HepG2 (cell line): ENCODE measurements around the gene NSL1. TPM values are rescaled to one million over a fixed set of nuclear protein-coding genes. Genes with fewer than 3 reads are reported as not detected.

Source experiments
- ATAC-seq: fragments of 200-7000 bp; cut with Tn5 transposase; 3 replicates; pipeline ENCODE4 v1.9.1; 2020; ENCODE audit warnings: mild to moderate bottlenecking, moderate library complexity
- BruUV-seq: library from RNA; stranded (reverse); fragments of 400-500 nt; replicated peaks from 2 replicates; lab custom pipeline; 2021; lab: Mats Ljungman, UMichigan
- CTCF ChIA-PET: fragments of 300-600 bp; formaldehyde crosslinking; extraction: SDS; loops from one replicate; lab custom pipeline; 2021; ENCODE audit warnings: low total read pairs, inconsistent platforms, low intra/inter-chr PET ratio; lab: Yijun Ruan, JAX
- POLR2A ChIA-PET: fragments of 350-600 bp; sonication (Branson Sonifier 250); formaldehyde crosslinking; loops from one replicate; lab custom pipeline; 2020; ENCODE audit warnings: antibody characterized with exemption, inconsistent platforms; lab: Yijun Ruan, JAX
- DNase-seq: peaks from one replicate; pipeline ENCODE4 v3.0.0-alpha.2; 2015; ENCODE audit warnings: low spot score
- FAIRE-seq: peaks from 3 replicates; lab custom pipeline; 2011; peaks lifted over from hg19 to GRCh38; lab: Jason Lieb, UNC
- H2AFZ ChIP-seq: one replicate; pipeline ENCODE4 v1.6.1; 2011; ENCODE audit warnings: low read length, inconsistent platforms
- H3K27ac ChIP-seq: fragments of 300-600 bp; 3 replicates; pipeline ENCODE4 v1.8.0; 2011; ENCODE audit warnings: mixed run types, mild to moderate bottlenecking, mixed read lengths, low read length, inconsistent platforms; ENCODE audit not compliant: insufficient read depth; ENCODE audit errors: extremely low read length
- H3K27me3 ChIP-seq, 2 experiments: fragments of 200-600 bp in 1 of 2; 2 replicates in 1 of 2; 3 replicates in 1 of 2; pipeline versions ENCODE4 v1.6.0 to v1.8.0; 2011; ENCODE audit warnings: low read length in 2 of 2, mild to moderate bottlenecking in 2 of 2, moderate library complexity in 2 of 2, inconsistent platforms in 1 of 2; ENCODE audit not compliant: insufficient read depth in 2 of 2, control insufficient read depth in 1 of 2
- H3K36me3 ChIP-seq, 2 experiments: fragments of 200-600 bp in 1 of 2; replicated peaks in 1 of 2; 2 replicates in 1 of 2; 3 replicates in 1 of 2; pipeline versions ENCODE4 v1.5.1 to v1.8.0; 2011; ENCODE audit warnings: low read length in 2 of 2, inconsistent platforms in 1 of 2; ENCODE audit not compliant: insufficient read depth in 2 of 2, control insufficient read depth in 1 of 2
- H3K4me1 ChIP-seq: 2 replicates; pipeline ENCODE4 v1.5.1; 2012; ENCODE audit warnings: low read length, inconsistent platforms; ENCODE audit not compliant: insufficient read depth
- H3K4me2 ChIP-seq: 2 replicates; pipeline ENCODE4 v1.6.0; 2011; ENCODE audit warnings: low read depth, low read length, inconsistent platforms
- H3K4me3 ChIP-seq, 3 experiments: fragments of 200-600 bp in 1 of 3; sonication (generic), shearing (Covaris generic) in 1 of 3; replicated peaks in 1 of 3; 2 replicates each; pipeline ENCODE4 v1.5.1; 2011 to 2016; ENCODE audit warnings: low read length in 3 of 3, inconsistent platforms in 2 of 3, low read depth in 2 of 3, mild to moderate bottlenecking in 2 of 3, control low read depth in 1 of 3, mixed read lengths in 1 of 3; ENCODE audit not compliant: insufficient read depth in 1 of 3
- H3K79me2 ChIP-seq: one replicate; pipeline ENCODE4 v1.6.1; 2011; ENCODE audit warnings: low read length, inconsistent platforms; ENCODE audit not compliant: insufficient read depth
- H3K9ac ChIP-seq: 2 replicates; pipeline ENCODE4 v1.6.0; 2011; ENCODE audit warnings: mild to moderate bottlenecking, low read depth, low read length, inconsistent platforms; ENCODE audit not compliant: insufficient read depth
- H3K9me3 ChIP-seq: 2 replicates; pipeline ENCODE4 v1.5.1; 2012; ENCODE audit warnings: mild to moderate bottlenecking, low read length
- H4K20me1 ChIP-seq: 2 replicates; pipeline ENCODE4 v1.6.0; 2011; ENCODE audit warnings: inconsistent platforms, mild to moderate bottlenecking, low read length, moderate library complexity; ENCODE audit not compliant: insufficient read depth
- ELF3 ChIP-seq: IDR thresholded peaks from 2 replicates; pipeline ENCODE4 v1.6.1; 2016; ENCODE audit warnings: missing genetic modification reagents, missing compliant biosample characterization
- FOSL2 ChIP-seq: sonication (generic); formaldehyde crosslinking; IDR thresholded peaks from 2 replicates; pipeline ENCODE4 v1.4.0; 2020; ENCODE audit warnings: missing genetic modification reagents
- HOXA5 ChIP-seq: sonication (generic); formaldehyde crosslinking; IDR thresholded peaks from 2 replicates; pipeline ENCODE4 v1.4.0; 2020; ENCODE audit warnings: missing genetic modification reagents
- IRF2 ChIP-seq: IDR thresholded peaks from 2 replicates; pipeline ENCODE4 v1.6.1; 2018; ENCODE audit warnings: missing genetic modification reagents, missing compliant biosample characterization
- MED1 ChIP-seq: sonication (generic); formaldehyde crosslinking; IDR thresholded peaks from 2 replicates; pipeline ENCODE4 v1.4.0; 2020; ENCODE audit warnings: missing genetic modification reagents
- NR2F1 ChIP-seq, 2 experiments: fragments of 450-650 bp in 1 of 2; formaldehyde crosslinking in 1 of 2; IDR thresholded peaks; 2 replicates each; pipeline versions ENCODE4 v1.5.0 to v1.6.1; 2016 to 2020; ENCODE audit warnings: mild to moderate bottlenecking in 1 of 2, missing compliant biosample characterization in 1 of 2, missing genetic modification reagents in 1 of 2, moderate library complexity in 1 of 2
- THRA ChIP-seq: sonication (generic); formaldehyde crosslinking; IDR thresholded peaks from 2 replicates; pipeline ENCODE4 v1.4.0; 2020; ENCODE audit warnings: missing genetic modification reagents, borderline replicate concordance
- ZNF224 ChIP-seq: sonication (generic); formaldehyde crosslinking; IDR thresholded peaks from 2 replicates; pipeline ENCODE4 v1.5.0; 2020; ENCODE audit warnings: mild to moderate bottlenecking, missing genetic modification reagents
- ZNF350 ChIP-seq: sonication (generic); formaldehyde crosslinking; IDR thresholded peaks from 2 replicates; pipeline ENCODE4 v1.4.0; 2020; ENCODE audit warnings: mild to moderate bottlenecking, low read depth, missing genetic modification reagents, borderline replicate concordance
- ZNF564 ChIP-seq: sonication (generic); formaldehyde crosslinking; IDR thresholded peaks from 2 replicates; pipeline ENCODE4 v1.8.1; 2023; ENCODE audit warnings: mild to moderate bottlenecking, missing genetic modification reagents
- ZNF619 ChIP-seq: sonication (generic); formaldehyde crosslinking; IDR thresholded peaks from 2 replicates; pipeline ENCODE4 v1.4.0; 2020; ENCODE audit warnings: mild to moderate bottlenecking, missing genetic modification reagents
- ZNF710 ChIP-seq: sonication (generic); formaldehyde crosslinking; IDR thresholded peaks from 2 replicates; pipeline ENCODE4 v1.5.0; 2020; ENCODE audit warnings: mild to moderate bottlenecking, missing genetic modification reagents, borderline replicate concordance
- ZNF768 ChIP-seq: sonication (generic); formaldehyde crosslinking; IDR thresholded peaks from 2 replicates; pipeline ENCODE4 v1.4.0; 2020; ENCODE audit warnings: missing genetic modification reagents
- ZNF776 ChIP-seq: sonication (generic); formaldehyde crosslinking; IDR thresholded peaks from 2 replicates; pipeline ENCODE4 v1.4.0; 2020; ENCODE audit warnings: mild to moderate bottlenecking, missing genetic modification reagents
- WGBS: methylation state at CpG from one replicate; pipeline ENCODE4 v1.1.6; 2017; ENCODE audit warnings: low lambda C conversion rate; 5-methylcytosine and 5-hydroxymethylcytosine counted together
- in situ Hi-C: cut with HindIII; loops from 2 replicates; pipeline ENCODE4 v1.10.0; 2017; ENCODE audit warnings: low pct_unique_long_range_greater_than_20kb; ENCODE audit not compliant: extremely low pct_ligation_motif_present
- intact Hi-C: fragments of 100-400 bp; cut with micrococcal nuclease; formaldehyde crosslinking; loops from one replicate; pipeline ENCODE4 v1.10.0; 2022; ENCODE audit not compliant: unreplicated experiment
- polyA plus RNA-seq, 8 experiments: library from polyadenylated mRNA; depleted of rRNA in 3 of 8; stranded (reverse) in 7 of 8; unstranded in 1 of 8; fragments of >200 nt; fragmentation: Illumina TruSeq in 4 of 8; extraction: Trizol in 4 of 8; gene quantifications; 2 replicates each; pipeline versions ENCODE4 v1.2.1 to v1.2.3, GENCODE V29; 2011 to 2016; ENCODE audit warnings: low read depth in 4 of 8, missing spikeins in 1 of 8, mixed read lengths in 1 of 8; ENCODE audit not compliant: insufficient read depth in 1 of 8
- total RNA-seq, 5 experiments: library from RNA; depleted of rRNA; stranded (reverse); fragments of >200 nt; fragmentation: Illumina TruSeq; extraction: Trizol; gene quantifications; 2 replicates each; pipeline ENCODE4 v1.2.3, GENCODE V29; 2016; ENCODE audit warnings: low read depth in 1 of 5
- TF ChIP-seq, protein P1 (sequence below): sonication (generic); formaldehyde crosslinking; IDR thresholded peaks from 2 replicates; pipeline ENCODE4 v1.4.0; 2020; ENCODE audit warnings: mild to moderate bottlenecking, missing genetic modification reagents
- TF ChIP-seq, protein P2 (sequence below): IDR thresholded peaks from 2 replicates; pipeline ENCODE4 v1.6.1; 2016; ENCODE audit warnings: mild to moderate bottlenecking

NSL1 gene
- total and polyA plus RNA-seq, 2 of the 13 experiments (the other 11 are each of a cell fraction or from before 2014, with no cell fraction given) = 34.5 to 77.4 TPM

GRCh38 chr1:212722270-212722957 lies 69.2 kb downstream of the NSL1 start (continued):
- TF ChIP-seq NR2F1 (CRISPR knock-in tag; IDR thresholded peaks at IDR 0.05) = no peak
- TF ChIP-seq MED1 (CRISPR knock-in tag) = no peak
- TF ChIP-seq, protein P1, sequence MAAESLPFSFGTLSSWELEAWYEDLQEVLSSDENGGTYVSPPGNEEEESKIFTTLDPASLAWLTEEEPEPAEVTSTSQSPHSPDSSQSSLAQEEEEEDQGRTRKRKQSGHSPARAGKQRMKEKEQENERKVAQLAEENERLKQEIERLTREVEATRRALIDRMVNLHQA (CRISPR knock-in tag) = no peak
- TF ChIP-seq THRA (CRISPR knock-in tag) = no peak
- TF ChIP-seq, all 625 proteins: peak for 0

GRCh38 chr1:212721388-212722247 lies 70.0 kb downstream of the NSL1 start:
- Histone ChIP-seq H3K4me3 (peak overlapping the region; percentile 12 to 51 (median 23); a peak in 4 of 6 replicates), H3K36me3 (no peaks in the 10 kb centered on the region; a peak in 1 of 5 replicates), H3K27me3 (no peaks in the 10 kb centered on the region), H3K4me1 (peaks cover 50% of the 10 kb centered on the region), H3K79me2 (no peaks in the 10 kb centered on the region), H3K9ac (peak overlapping the region; percentile 28; the same call in 1 of the 2 replicates), H3K9me3 (no peaks in the 10 kb centered on the region), H3K27ac (peak overlapping the region; percentile 57), H2AFZ (no peak overlapping the region), H3K4me2 (peak overlapping the region; percentile 75), H4K20me1 (no peaks in the 10 kb centered on the region)
- ChIA-PET POLR2A (interaction anchor here (0.6 to 1.1 kb wide), 2 partner anchors 28 to 932 kb away, joined by 3 to 4 read pairs; no protein-coding TSS in a partner anchor), CTCF (no interaction called here)
- intact Hi-C loops (no loop called here), in situ Hi-C loops (no loop called here)
- FAIRE-seq (peak; percentile 84), ATAC-seq (peak; percentile 92), DNase-seq (peak; percentile 92)
- WGBS = 18% methylated on average over 7 of the region's 9 CpGs
- BruUV-seq = no TSS peak
- no peak for TF ChIP-seq ZNF768 (CRISPR knock-in tag)
- TF ChIP-seq ZNF564 = no peak
- no peak for TF ChIP-seq HOXA5
- no peak for TF ChIP-seq ZNF224 (CRISPR knock-in tag)
- peak; percentile 96 for TF ChIP-seq ELF3 (CRISPR knock-in tag)
- no peak for TF ChIP-seq ZNF619 (CRISPR knock-in tag)
- TF ChIP-seq FOSL2 (CRISPR knock-in tag) = peak; percentile 98
- 0 out of 2 replicates have a peak, but pooled peaks have one; percentile 38 for TF ChIP-seq ZNF350 (CRISPR knock-in tag)
- peak; percentile 79 for TF ChIP-seq ZNF710
- peak; percentile 79 for TF ChIP-seq MED1 (CRISPR knock-in tag)
- TF ChIP-seq IRF2 = peak; percentile 88
- TF ChIP-seq, protein P2, sequence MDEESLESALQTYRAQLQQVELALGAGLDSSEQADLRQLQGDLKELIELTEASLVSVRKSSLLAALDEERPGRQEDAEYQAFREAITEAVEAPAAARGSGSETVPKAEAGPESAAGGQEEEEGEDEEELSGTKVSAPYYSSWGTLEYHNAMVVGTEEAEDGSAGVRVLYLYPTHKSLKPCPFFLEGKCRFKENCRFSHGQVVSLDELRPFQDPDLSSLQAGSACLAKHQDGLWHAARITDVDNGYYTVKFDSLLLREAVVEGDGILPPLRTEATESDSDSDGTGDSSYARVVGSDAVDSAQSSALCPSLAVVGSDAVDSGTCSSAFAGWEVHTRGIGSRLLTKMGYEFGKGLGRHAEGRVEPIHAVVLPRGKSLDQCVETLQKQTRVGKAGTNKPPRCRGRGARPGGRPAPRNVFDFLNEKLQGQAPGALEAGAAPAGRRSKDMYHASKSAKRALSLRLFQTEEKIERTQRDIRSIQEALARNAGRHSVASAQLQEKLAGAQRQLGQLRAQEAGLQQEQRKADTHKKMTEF (CRISPR knock-in tag) = peak; percentile 84
- no peak for TF ChIP-seq ZNF776 (CRISPR knock-in tag)
